IPS-20b (cell line): ENCODE data around the gene ENTPD1.
"Not testable (repeated sequence)": the region's sequence is repeated elsewhere in the genome, so short reads cannot be mapped to it uniquely, and the experiment has no call there.

Source experiments
- H3K27ac ChIP-seq: one replicate; pipeline ENCODE4 v1.5.1; 2013; ENCODE audit warnings: low read length
- H3K27me3 ChIP-seq: 2 replicates; pipeline ENCODE4 v1.6.1; 2013; ENCODE audit warnings: mild to moderate bottlenecking, low read length, inconsistent platforms; ENCODE audit not compliant: insufficient read depth
- H3K36me3 ChIP-seq: 2 replicates; pipeline ENCODE4 v1.6.1; 2013; ENCODE audit warnings: low read depth, mild to moderate bottlenecking, inconsistent platforms, low read length, moderate library complexity; ENCODE audit not compliant: insufficient read depth
- H3K4me1 ChIP-seq: 2 replicates; pipeline ENCODE4 v1.6.1; 2013; ENCODE audit warnings: mild to moderate bottlenecking, control low read depth, inconsistent platforms, low read length, moderate library complexity; ENCODE audit not compliant: insufficient read depth
- H3K4me3 ChIP-seq: 2 replicates; pipeline ENCODE4 v1.5.1; 2013; ENCODE audit warnings: mild to moderate bottlenecking, low read length, inconsistent platforms
- H3K9ac ChIP-seq: 2 replicates; pipeline ENCODE4 v1.6.1; 2013; ENCODE audit warnings: low read depth, mild to moderate bottlenecking, inconsistent platforms, low read length, moderate library complexity
- H3K9me3 ChIP-seq: 2 replicates; pipeline ENCODE4 v1.6.1; 2013; ENCODE audit warnings: mild to moderate bottlenecking, low read depth, low read length, inconsistent platforms; ENCODE audit not compliant: insufficient read depth

ENTPD1 gene

DNA sequence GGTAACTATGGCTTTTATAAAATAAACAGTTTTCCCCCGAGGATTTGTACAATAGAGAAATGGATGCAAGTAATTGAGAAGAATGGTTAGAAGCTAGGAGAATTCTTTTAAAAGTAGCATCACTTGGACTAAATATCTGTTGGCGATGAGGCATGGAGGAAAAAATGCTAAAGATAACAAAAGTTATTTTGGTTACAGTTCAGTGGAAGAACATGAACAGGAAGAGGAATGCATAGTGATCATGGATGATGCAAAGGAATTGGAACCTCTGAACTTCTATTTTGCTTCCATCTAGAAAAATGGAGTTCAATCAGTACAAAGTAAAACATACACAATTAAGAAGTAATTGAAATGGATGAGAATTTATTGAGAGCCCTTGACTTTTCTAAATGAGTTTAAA, 32.9 kb downstream of the ENTPD1 start:
- no peak overlapping the region for H3K27ac ChIP-seq
- no peaks in the 10 kb centered on the region for H3K27me3 ChIP-seq
- no peaks in the 10 kb centered on the region for H3K4me1 ChIP-seq
- H3K36me3 ChIP-seq = no peaks in the 10 kb centered on the region
- no peaks in the 10 kb centered on the region for H3K9me3 ChIP-seq
- H3K9ac ChIP-seq = no peak overlapping the region
- no peak overlapping the region for H3K4me3 ChIP-seq

DNA sequence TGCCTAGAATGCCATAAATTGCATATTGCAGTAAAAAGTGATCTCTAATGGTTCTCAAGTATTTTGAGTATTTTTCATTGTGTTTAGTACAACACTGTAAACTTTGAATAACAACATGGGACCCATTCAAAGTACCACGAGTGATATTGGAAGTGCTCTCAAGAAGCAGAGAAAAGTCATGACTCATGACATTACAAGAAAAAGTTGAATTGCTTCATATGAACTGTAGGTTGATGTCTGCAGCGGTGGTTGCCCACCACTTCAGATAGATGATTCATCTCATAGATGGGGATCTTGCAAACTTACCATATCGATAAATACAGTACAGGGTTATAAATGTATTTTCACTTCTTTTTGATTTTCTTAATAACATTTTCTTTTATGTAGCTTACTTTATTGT, 33.9 kb downstream of the ENTPD1 start:
- H3K27ac ChIP-seq = no peak overlapping the region
- no peaks in the 10 kb centered on the region for H3K9me3 ChIP-seq
- H3K9ac ChIP-seq = no peak overlapping the region
- H3K36me3 ChIP-seq = no peaks in the 10 kb centered on the region
- H3K4me3 ChIP-seq = no peak overlapping the region
- H3K27me3 ChIP-seq = no peaks in the 10 kb centered on the region
- no peaks in the 10 kb centered on the region for H3K4me1 ChIP-seq

DNA sequence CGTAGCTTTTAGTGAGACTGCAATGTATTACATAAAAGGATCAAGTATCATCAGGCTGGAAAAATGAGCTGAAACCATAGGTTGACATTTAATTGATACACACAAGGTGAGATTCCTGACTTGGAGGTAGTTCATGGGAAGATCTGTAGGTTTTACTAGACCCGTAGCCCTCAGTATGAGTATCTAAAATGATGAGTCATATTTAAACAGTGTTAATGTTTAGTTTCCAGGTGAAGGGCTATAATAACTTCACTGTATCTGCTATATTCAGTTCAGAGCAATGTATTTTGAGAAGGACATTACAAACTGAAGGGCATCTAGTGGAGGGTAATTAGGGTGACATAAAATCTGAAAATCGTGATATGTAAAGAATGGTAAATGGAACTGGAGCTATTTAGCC, 35.0 kb downstream of the ENTPD1 start:
- H3K9ac ChIP-seq = no peak overlapping the region
- no peak overlapping the region for H3K27ac ChIP-seq
- H3K36me3 ChIP-seq = no peaks in the 10 kb centered on the region

GRCh38 chr10:95791425-95791979, 35.5 kb downstream of the ENTPD1 start:
- Histone ChIP-seq H3K9ac (no peak overlapping the region), H3K36me3 (no peaks in the 10 kb centered on the region), H3K27me3 (no peaks in the 10 kb centered on the region), H3K4me1 (no peaks in the 10 kb centered on the region), H3K27ac (no peak overlapping the region), H3K9me3 (no peaks in the 10 kb centered on the region), H3K4me3 (no peak overlapping the region)

More for the DNA sequence above, 35.0 kb downstream of the ENTPD1 start:
- H3K27me3 ChIP-seq = no peaks in the 10 kb centered on the region
- no peaks in the 10 kb centered on the region for H3K9me3 ChIP-seq
- H3K4me3 ChIP-seq = no peak overlapping the region
- no peaks in the 10 kb centered on the region for H3K4me1 ChIP-seq

DNA sequence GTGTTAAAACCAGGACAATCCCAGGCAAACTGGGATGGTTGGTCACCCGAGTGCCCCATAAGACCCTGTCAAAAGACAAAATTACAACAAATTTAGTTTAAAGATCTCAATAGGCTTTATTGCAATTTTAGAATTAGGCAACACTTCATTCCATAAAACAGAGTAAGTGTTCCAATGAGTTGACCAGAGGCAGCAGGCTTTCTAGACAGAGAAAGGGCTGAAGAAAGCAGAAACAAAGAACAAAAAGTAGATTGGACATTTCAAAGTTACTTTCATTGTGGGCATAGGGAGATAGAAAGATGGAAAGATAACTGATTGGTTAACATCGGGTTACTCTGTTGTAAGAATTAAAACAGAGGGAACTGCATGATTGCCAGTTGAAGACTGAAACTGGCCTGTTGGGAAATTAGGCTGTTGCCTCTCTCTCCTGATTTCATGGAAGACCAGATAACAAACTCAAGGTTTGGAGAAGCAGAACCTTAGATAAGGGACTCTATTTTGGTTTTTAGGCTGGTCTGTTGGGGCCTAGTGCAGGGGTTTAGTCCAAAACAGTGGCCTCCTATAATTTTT, 36.3 kb downstream of the ENTPD1 start:
- Histone ChIP-seq H3K9ac (no peak overlapping the region), H3K4me3 (no peak overlapping the region), H3K36me3 (no peaks in the 10 kb centered on the region), H3K27me3 (no peaks in the 10 kb centered on the region), H3K9me3 (no peaks in the 10 kb centered on the region), H3K4me1 (no peaks in the 10 kb centered on the region), H3K27ac (no peak overlapping the region)

DNA sequence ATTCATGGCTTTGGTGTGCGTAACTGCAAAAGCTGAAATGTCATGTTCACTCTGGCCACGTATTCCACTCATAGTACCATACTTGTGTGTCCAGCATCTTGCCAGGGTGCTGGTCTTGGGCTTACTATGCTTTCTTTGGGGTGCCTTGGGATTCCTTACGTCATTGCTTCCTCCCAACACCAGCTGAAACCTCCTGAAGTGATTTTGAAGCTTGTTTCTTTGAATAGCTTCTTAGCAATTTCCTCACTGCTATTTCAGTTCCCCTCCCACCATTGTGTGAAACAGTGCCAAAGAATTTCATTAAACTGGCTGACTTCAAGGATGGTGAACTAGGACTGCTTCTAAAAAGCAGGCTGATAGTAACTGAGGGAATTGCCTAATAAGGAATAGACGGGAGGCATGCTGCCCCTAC, 36.9 kb downstream of the ENTPD1 start:
- H3K27me3 ChIP-seq = no peaks in the 10 kb centered on the region
- H3K27ac ChIP-seq = no peak overlapping the region
- no peaks in the 10 kb centered on the region for H3K36me3 ChIP-seq
- H3K4me3 ChIP-seq = no peak overlapping the region
- no peaks in the 10 kb centered on the region for H3K9me3 ChIP-seq
- no peak overlapping the region for H3K9ac ChIP-seq
- no peaks in the 10 kb centered on the region for H3K4me1 ChIP-seq

DNA sequence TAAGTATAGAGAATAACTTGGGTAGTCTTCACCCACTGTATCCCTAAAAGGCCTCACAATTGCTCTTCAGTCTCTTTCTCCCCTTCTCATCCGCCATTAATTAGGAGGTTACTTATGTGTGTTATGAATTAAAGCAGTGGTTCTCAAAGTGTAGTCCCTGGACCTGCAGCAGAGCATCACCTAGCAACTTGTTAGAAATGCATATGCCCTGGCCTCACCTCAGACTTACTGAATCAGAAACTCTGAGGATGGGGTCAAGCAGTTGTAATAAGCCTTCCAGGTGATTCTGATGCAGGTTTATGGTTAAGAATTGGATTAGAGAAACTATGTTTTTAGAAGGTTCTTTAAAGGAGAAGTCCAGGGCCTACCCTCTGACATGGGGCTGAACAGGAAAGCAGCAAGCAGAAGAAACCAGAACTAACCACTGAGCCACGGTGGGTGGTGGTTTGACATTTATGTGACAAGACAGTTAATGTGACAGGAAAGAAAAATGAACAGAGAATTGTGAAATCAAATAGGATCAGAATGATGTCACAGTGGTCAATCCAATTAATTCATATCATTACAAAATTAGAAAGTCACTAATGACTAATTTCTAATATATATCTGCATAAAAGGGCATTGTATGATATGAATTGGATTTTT, 37.6 kb downstream of the ENTPD1 start:
- H3K27ac ChIP-seq = no peak overlapping the region
- no peaks in the 10 kb centered on the region for H3K27me3 ChIP-seq
- no peaks in the 10 kb centered on the region for H3K36me3 ChIP-seq
- H3K4me3 ChIP-seq = no peak overlapping the region
- H3K4me1 ChIP-seq = no peaks in the 10 kb centered on the region
- no peaks in the 10 kb centered on the region for H3K9me3 ChIP-seq
- H3K9ac ChIP-seq = no peak overlapping the region

DNA sequence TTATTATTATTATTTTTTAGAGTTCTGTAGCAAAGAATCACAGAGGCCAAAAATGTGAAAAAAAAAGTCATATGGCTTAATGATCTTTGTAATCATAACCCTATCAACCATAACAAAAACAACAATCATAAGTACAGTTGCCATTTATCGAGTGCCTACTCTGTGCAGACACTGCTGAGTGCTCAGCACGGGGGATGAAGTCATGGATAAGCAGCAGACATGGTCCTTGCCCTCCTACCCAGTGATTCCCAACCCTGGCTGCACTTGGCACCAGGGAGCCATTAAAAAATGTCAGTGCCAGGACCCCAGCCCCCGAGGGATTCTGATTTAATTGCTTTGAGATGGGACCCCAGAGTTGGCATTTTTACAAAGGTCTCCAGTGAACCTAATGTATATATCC, 38.2 kb downstream of the ENTPD1 start:
- Histone ChIP-seq H3K9ac (no peak overlapping the region), H3K36me3 (no peaks in the 10 kb centered on the region), H3K27me3 (no peaks in the 10 kb centered on the region), H3K9me3 (0 out of 2 replicates have a peak, but pooled peaks cover 2% of the 10 kb centered on the region), H3K27ac (no peak overlapping the region), H3K4me3 (no peak overlapping the region), H3K4me1 (no peaks in the 10 kb centered on the region)

DNA sequence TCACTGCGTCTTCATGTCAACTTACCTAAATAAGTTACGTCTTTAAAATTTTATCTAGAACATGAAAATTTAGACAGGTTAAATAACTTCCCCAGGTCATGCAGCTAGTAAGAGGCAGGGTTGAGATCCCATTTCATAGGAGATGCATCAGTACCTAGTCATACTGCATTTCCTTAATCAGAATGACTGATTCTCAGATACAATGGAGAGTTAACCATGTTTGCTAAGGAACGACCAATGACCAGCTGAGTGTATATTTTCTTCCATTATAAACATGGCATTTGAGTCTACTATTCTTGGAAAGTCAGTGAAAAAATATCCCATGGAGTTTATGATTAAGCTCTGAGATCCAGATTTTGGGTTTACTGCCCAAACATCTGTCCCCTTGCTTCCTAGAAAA, 39.6 kb downstream of the ENTPD1 start:
- no peak overlapping the region for H3K4me3 ChIP-seq
- H3K27me3 ChIP-seq = no peaks in the 10 kb centered on the region
- H3K4me1 ChIP-seq = no peaks in the 10 kb centered on the region
- H3K27ac ChIP-seq = no peak overlapping the region
- peaks cover 10% of the 10 kb centered on the region; the same call in 1 of the 2 replicates for H3K9me3 ChIP-seq
- no peaks in the 10 kb centered on the region for H3K36me3 ChIP-seq
- no peak overlapping the region for H3K9ac ChIP-seq

- H3K4me3 ChIP-seq = no peak overlapping the region
- peaks cover 10% of the 10 kb centered on the region; the same call in 1 of the 2 replicates for H3K9me3 ChIP-seq
- H3K27me3 ChIP-seq = no peaks in the 10 kb centered on the region
- H3K36me3 ChIP-seq = no peaks in the 10 kb centered on the region
- H3K27ac ChIP-seq = no peak overlapping the region
- H3K4me1 ChIP-seq = no peaks in the 10 kb centered on the region
- H3K9ac ChIP-seq = no peak overlapping the region
Observed at GRCh38 chr10:95796504-95796903, 40.5 kb downstream of the ENTPD1 start.

GRCh38 chr10:95798096-95798855, 42.3 kb downstream of the ENTPD1 start:
- H3K27ac ChIP-seq = no peak overlapping the region
- H3K9me3 ChIP-seq = peaks cover 18% of the 10 kb centered on the region; the same call in 1 of the 2 replicates
- H3K27me3 ChIP-seq = no peaks in the 10 kb centered on the region
- H3K9ac ChIP-seq = no peak overlapping the region
- no peaks in the 10 kb centered on the region for H3K36me3 ChIP-seq
- H3K4me3 ChIP-seq = no peak overlapping the region
- H3K4me1 ChIP-seq = no peaks in the 10 kb centered on the region

GRCh38 chr10:95800286-95800685, 44.3 kb downstream of the ENTPD1 start:
- H3K9me3 ChIP-seq = peaks cover 18% of the 10 kb centered on the region; the same call in 1 of the 2 replicates

More at GRCh38 chr10:95800286-95800685, 44.3 kb downstream of the ENTPD1 start:
- not testable (repeated sequence) for H3K9ac ChIP-seq, H3K27ac ChIP-seq, H3K4me1 ChIP-seq, H3K36me3 ChIP-seq, H3K4me3 ChIP-seq, H3K27me3 ChIP-seq
